Measurements from ENCODE around the gene CDH12.

The CDH12 gene

GRCh38 chr5:21834863-21835262, 1018.3 kb downstream of the CDH12 start:
- H3K4me1 ChIP-seq (ENCODE audit: insufficient read depth, low read length), result no peaks in the 10 kb centered on the region
- H3K36me3 ChIP-seq (ENCODE audit: insufficient read depth, low read depth, low read length), result no peaks in the 10 kb centered on the region
- no peak overlapping the region for H3K4me3 ChIP-seq (ENCODE audit: low read length)
- no peaks in the 10 kb centered on the region for H3K9me3 ChIP-seq (ENCODE audit: insufficient read depth, low read depth, low read length)
- H3K27ac ChIP-seq (ENCODE audit: low read length), result no peak overlapping the region
- H3K9ac ChIP-seq (ENCODE audit: low read depth, low read length), result no peak overlapping the region
- no peaks in the 10 kb centered on the region for H3K27me3 ChIP-seq (ENCODE audit: insufficient read depth, low read length)

DNA sequence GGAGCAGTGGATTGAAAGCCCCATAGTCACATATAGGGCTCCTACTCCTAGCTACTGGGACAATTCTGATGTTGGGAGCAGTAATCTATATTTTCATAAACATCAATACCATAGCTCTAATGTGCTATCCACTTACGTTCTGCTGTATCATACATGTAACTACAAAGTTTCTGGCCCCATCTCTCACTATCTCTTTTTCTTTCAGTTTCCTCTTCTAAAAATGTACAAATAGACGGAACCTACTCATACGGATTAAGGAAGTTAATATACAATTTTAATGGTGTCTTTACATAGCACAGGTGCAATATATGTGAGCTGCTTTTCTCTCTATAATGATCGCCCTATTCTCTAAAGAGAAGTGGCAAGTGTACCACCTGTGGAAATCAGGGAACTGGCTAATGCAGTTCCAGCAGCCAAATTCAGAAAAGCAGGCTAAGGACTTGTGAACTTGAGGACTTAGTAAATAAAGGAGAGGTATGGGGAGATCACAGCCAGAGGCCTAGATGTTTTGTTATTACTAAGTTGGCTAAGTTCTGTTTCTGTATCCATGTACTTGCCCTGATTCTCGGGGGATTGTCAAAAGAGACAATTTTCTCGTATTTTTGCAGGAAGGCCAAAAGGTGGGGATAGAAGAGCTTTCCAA, 1021.9 kb downstream of the CDH12 start:
- no peaks in the 10 kb centered on the region for H3K9me3 ChIP-seq (ENCODE audit: insufficient read depth, low read depth, low read length)
- H3K27me3 ChIP-seq (ENCODE audit: insufficient read depth, low read length), result no peaks in the 10 kb centered on the region
- no peaks in the 10 kb centered on the region for H3K36me3 ChIP-seq (ENCODE audit: insufficient read depth, low read depth, low read length)
- H3K4me3 ChIP-seq (ENCODE audit: low read length), result no peak overlapping the region
- no peak overlapping the region for H3K27ac ChIP-seq (ENCODE audit: low read length)
- no peak overlapping the region for H3K9ac ChIP-seq (ENCODE audit: low read depth, low read length)
- H3K4me1 ChIP-seq (ENCODE audit: insufficient read depth, low read length), result no peaks in the 10 kb centered on the region

DNA sequence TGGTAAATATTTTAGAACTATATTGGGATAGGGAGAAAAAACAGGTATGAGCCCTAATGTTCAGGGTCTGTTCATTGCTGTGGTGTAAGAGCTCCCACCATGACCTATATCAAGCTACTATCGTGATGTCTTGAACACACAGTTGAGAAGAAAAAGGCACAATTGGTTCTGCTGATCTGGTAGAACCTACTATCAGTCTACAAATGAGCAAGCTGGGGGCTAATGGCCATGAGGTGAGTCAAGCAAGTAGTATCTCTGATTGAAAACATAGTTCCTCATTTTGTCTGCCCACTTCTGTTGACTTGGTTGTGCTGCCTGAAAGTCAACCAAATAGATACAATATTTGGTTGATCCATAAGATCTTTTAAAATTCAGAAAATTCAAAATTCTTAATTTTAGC, 1026.3 kb downstream of the CDH12 start:
- H3K27ac ChIP-seq (ENCODE audit: low read length), result no peak overlapping the region
- no peak overlapping the region for H3K4me3 ChIP-seq (ENCODE audit: low read length)
- no peaks in the 10 kb centered on the region for H3K4me1 ChIP-seq (ENCODE audit: insufficient read depth, low read length)
- no peak overlapping the region for H3K9ac ChIP-seq (ENCODE audit: low read depth, low read length)
- H3K36me3 ChIP-seq (ENCODE audit: insufficient read depth, low read depth, low read length), result no peaks in the 10 kb centered on the region
- no peaks in the 10 kb centered on the region for H3K9me3 ChIP-seq (ENCODE audit: insufficient read depth, low read depth, low read length)
- no peaks in the 10 kb centered on the region for H3K27me3 ChIP-seq (ENCODE audit: insufficient read depth, low read length)

GRCh38 chr5:21823588-21823987, 1029.6 kb downstream of the CDH12 start:
- Histone ChIP-seq H3K9me3 (ENCODE audit: insufficient read depth, low read depth, low read length) (no peaks in the 10 kb centered on the region), H3K4me1 (ENCODE audit: insufficient read depth, low read length) (no peaks in the 10 kb centered on the region), H3K27me3 (ENCODE audit: insufficient read depth, low read length) (no peaks in the 10 kb centered on the region), H3K27ac (ENCODE audit: low read length) (no peak overlapping the region), H3K36me3 (ENCODE audit: insufficient read depth, low read depth, low read length) (no peaks in the 10 kb centered on the region), H3K9ac (ENCODE audit: low read depth, low read length) (no peak overlapping the region), H3K4me3 (ENCODE audit: low read length) (no peak overlapping the region)

DNA sequence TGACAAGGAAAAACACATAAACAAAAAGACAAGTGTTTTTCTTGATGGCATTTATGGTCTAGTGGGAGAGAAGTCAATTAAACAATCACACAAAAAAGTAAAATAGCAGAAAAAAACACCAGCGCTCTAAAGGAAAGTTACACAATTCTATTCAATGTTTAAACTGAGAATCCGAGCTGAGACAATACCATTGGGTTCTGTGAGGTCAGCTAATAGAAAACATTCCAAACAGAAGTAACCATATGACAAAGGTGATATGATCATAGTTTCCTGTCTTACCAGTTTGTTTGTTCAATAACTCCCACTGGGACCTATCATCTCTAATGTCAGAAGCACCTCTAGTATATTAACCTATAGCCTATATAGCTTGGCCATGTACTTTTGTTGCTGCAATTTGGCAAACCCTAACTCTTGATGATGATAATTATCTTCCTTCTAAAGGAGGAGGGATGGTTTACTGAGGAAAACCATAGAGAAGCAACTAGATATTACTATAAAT, 1030.0 kb downstream of the CDH12 start:
- H3K9ac ChIP-seq (ENCODE audit: low read depth, low read length), result no peak overlapping the region
- no peaks in the 10 kb centered on the region for H3K9me3 ChIP-seq (ENCODE audit: insufficient read depth, low read depth, low read length)
- H3K4me1 ChIP-seq (ENCODE audit: insufficient read depth, low read length), result no peaks in the 10 kb centered on the region
- no peaks in the 10 kb centered on the region for H3K27me3 ChIP-seq (ENCODE audit: insufficient read depth, low read length)
- H3K36me3 ChIP-seq (ENCODE audit: insufficient read depth, low read depth, low read length), result no peaks in the 10 kb centered on the region
- H3K27ac ChIP-seq (ENCODE audit: low read length), result no peak overlapping the region
- H3K4me3 ChIP-seq (ENCODE audit: low read length), result no peak overlapping the region

- H3K9me3 ChIP-seq (ENCODE audit: insufficient read depth, low read depth, low read length), result no peaks in the 10 kb centered on the region
- H3K4me1 ChIP-seq (ENCODE audit: insufficient read depth, low read length), result no peaks in the 10 kb centered on the region
- no peak overlapping the region for H3K4me3 ChIP-seq (ENCODE audit: low read length)
- H3K9ac ChIP-seq (ENCODE audit: low read depth, low read length), result no peak overlapping the region
- H3K27ac ChIP-seq (ENCODE audit: low read length), result no peak overlapping the region
- no peaks in the 10 kb centered on the region for H3K36me3 ChIP-seq (ENCODE audit: insufficient read depth, low read depth, low read length)
- no peaks in the 10 kb centered on the region for H3K27me3 ChIP-seq (ENCODE audit: insufficient read depth, low read length)
These were observed 1032.6 kb downstream of the CDH12 start for GRCh38 chr5:21820527-21820926.

- Histone ChIP-seq H3K36me3 (ENCODE audit: insufficient read depth, low read depth, low read length) (no peaks in the 10 kb centered on the region), H3K4me3 (ENCODE audit: low read length) (no peak overlapping the region), H3K27me3 (ENCODE audit: insufficient read depth, low read length) (no peaks in the 10 kb centered on the region), H3K9ac (ENCODE audit: low read depth, low read length) (no peak overlapping the region), H3K27ac (ENCODE audit: low read length) (no peak overlapping the region), H3K9me3 (ENCODE audit: insufficient read depth, low read depth, low read length) (no peaks in the 10 kb centered on the region), H3K4me1 (ENCODE audit: insufficient read depth, low read length) (no peaks in the 10 kb centered on the region)
These were observed 1034.8 kb downstream of the CDH12 start for GRCh38 chr5:21818370-21818720.

DNA sequence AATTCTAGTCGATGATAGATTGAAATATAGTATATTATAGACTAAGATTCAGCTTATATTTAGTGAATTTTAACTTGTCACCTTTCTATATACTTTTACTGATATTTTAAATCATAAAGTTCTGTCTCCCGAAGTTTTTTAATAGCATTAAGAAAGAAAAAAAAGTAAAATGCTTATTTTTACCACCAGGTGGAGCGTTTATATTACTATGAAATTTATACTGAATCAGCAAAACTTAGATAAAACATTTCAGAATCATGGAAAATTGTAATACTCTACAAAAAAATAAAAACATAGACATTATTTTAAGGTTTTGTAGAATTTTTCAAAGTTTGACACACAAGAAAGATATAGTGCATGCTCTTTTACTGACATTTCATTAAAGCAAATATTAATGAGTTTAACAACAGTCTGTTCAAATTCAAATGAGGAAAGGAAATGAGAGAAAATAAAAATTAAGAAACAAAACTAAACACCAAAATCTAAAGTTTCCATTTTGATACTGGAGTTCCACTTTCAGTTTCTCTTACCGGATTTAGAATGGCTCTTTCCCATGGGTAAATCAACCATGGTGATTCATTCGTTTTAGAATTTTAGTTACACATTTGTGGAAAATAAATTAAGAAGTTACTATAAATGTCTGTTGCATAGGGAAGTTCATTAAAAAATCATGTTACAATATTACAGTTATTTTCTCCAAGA, 1035.3 kb downstream of the CDH12 start:
- Histone ChIP-seq H3K4me3 (ENCODE audit: low read length) (no peak overlapping the region), H3K36me3 (ENCODE audit: insufficient read depth, low read depth, low read length) (no peaks in the 10 kb centered on the region), H3K27ac (ENCODE audit: low read length) (no peak overlapping the region), H3K4me1 (ENCODE audit: insufficient read depth, low read length) (no peaks in the 10 kb centered on the region), H3K9me3 (ENCODE audit: insufficient read depth, low read depth, low read length) (no peaks in the 10 kb centered on the region), H3K27me3 (ENCODE audit: insufficient read depth, low read length) (no peaks in the 10 kb centered on the region), H3K9ac (ENCODE audit: low read depth, low read length) (no peak overlapping the region)

DNA sequence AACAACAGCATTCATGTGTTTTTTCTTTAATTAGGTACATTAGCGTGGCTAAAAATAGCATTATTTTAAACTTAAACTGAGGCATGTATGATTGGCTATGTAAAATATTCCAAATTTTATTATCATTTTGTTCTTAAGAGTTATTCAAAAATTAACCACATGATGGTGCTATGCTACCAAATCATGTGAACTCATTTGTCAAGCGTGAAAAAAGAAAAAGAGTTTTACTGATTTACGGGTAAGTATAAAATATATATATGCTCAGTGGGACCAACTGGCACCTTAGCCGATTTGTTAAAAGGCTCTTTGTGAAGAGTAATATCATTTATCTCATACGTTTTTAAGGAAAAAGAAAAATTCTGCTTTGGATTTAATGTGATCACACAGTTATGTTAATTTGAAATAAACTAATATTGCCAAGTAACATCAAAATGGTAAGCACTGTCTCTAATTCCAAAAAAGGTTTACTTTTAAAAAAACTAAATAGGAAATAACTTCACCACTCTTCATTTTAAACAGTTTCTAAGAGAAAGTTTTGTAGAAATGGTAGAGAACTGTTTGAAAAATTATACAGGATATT, 1042.3 kb downstream of the CDH12 start:
- Histone ChIP-seq H3K9me3 (ENCODE audit: insufficient read depth, low read depth, low read length) (no peaks in the 10 kb centered on the region), H3K27me3 (ENCODE audit: insufficient read depth, low read length) (no peaks in the 10 kb centered on the region), H3K36me3 (ENCODE audit: insufficient read depth, low read depth, low read length) (no peaks in the 10 kb centered on the region), H3K27ac (ENCODE audit: low read length) (no peak overlapping the region), H3K9ac (ENCODE audit: low read depth, low read length) (no peak overlapping the region), H3K4me1 (ENCODE audit: insufficient read depth, low read length) (no peaks in the 10 kb centered on the region), H3K4me3 (ENCODE audit: low read length) (no peak overlapping the region)

DNA sequence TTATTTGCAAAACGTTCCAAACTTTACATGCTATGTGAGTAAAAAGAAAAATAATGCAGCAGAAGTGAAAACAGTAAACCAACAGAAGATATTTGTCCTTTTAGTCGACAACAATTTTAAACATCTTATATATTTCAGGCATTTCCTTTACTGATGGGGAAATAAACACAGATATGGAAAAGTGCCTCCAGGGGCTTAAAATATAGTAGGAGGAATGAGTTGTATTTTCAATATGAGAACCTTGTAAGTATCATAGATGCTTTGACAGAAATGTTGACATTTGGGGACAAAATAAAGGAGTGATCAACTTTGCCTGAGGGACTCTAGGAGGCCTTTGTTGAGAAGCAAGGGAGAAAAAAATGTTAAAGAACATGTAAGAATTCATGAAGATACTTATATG, 1043.5 kb downstream of the CDH12 start:
- H3K36me3 ChIP-seq (ENCODE audit: insufficient read depth, low read depth, low read length), result no peaks in the 10 kb centered on the region
- no peaks in the 10 kb centered on the region for H3K4me1 ChIP-seq (ENCODE audit: insufficient read depth, low read length)
- H3K9ac ChIP-seq (ENCODE audit: low read depth, low read length), result no peak overlapping the region
- no peaks in the 10 kb centered on the region for H3K27me3 ChIP-seq (ENCODE audit: insufficient read depth, low read length)
- no peak overlapping the region for H3K4me3 ChIP-seq (ENCODE audit: low read length)
- no peaks in the 10 kb centered on the region for H3K9me3 ChIP-seq (ENCODE audit: insufficient read depth, low read depth, low read length)
- H3K27ac ChIP-seq (ENCODE audit: low read length), result no peak overlapping the region

- Histone ChIP-seq H3K27me3 (ENCODE audit: insufficient read depth, low read length) (no peaks in the 10 kb centered on the region), H3K4me1 (ENCODE audit: insufficient read depth, low read length) (no peaks in the 10 kb centered on the region), H3K9me3 (ENCODE audit: insufficient read depth, low read depth, low read length) (no peaks in the 10 kb centered on the region), H3K9ac (ENCODE audit: low read depth, low read length) (no peak overlapping the region), H3K27ac (ENCODE audit: low read length) (no peak overlapping the region), H3K36me3 (ENCODE audit: insufficient read depth, low read depth, low read length) (no peaks in the 10 kb centered on the region), H3K4me3 (ENCODE audit: low read length) (no peak overlapping the region)
These were observed 1045.2 kb downstream of the CDH12 start for GRCh38 chr5:21807953-21808352.

- Histone ChIP-seq H3K27me3 (ENCODE audit: insufficient read depth, low read length) (no peaks in the 10 kb centered on the region), H3K4me3 (ENCODE audit: low read length) (no peak overlapping the region), H3K4me1 (ENCODE audit: insufficient read depth, low read length) (no peaks in the 10 kb centered on the region), H3K9ac (ENCODE audit: low read depth, low read length) (no peak overlapping the region), H3K9me3 (ENCODE audit: insufficient read depth, low read depth, low read length) (no peaks in the 10 kb centered on the region), H3K36me3 (ENCODE audit: insufficient read depth, low read depth, low read length) (no peaks in the 10 kb centered on the region), H3K27ac (ENCODE audit: low read length) (no peak overlapping the region)
These were observed 1046.2 kb downstream of the CDH12 start for GRCh38 chr5:21806943-21807342.
